A549 (cell line): ENCODE data around the gene DAPL1. TPM values are rescaled to one million over a fixed set of nuclear protein-coding genes. Genes with fewer than 3 reads are reported as not detected.

Experiments
- ATAC-seq, 2 experiments: fragments of 200-7000 bp in 1 of 2; fragments of >200 bp in 1 of 2; cut with Nextera tagmentation in 1 of 2; cut with Tn5 transposase in 1 of 2; 3 replicates each; pipeline versions ENCODE4 v1.8.0 to v1.9.1; 2018 to 2020; ENCODE audit warnings: mild to moderate bottlenecking in 1 of 2, moderate library complexity in 1 of 2
- CTCF ChIA-PET: fragments of 300-600 bp; sonication (Branson Sonifier 250); formaldehyde crosslinking; extraction: SDS; loops from one replicate; lab custom pipeline; 2021; ENCODE audit warnings: antibody characterized with exemption, inconsistent platforms; lab: Yijun Ruan, JAX
- POLR2A ChIA-PET: fragments of 350-600 bp; formaldehyde crosslinking; extraction: SDS; loops from one replicate; lab custom pipeline; 2021; ENCODE audit warnings: antibody characterized with exemption, inconsistent platforms; lab: Yijun Ruan, JAX
- DNase-seq, 2 experiments: peaks; one replicate each; pipeline versions ENCODE4 v3.0.0 to v3.0.0-alpha.2; 2011 to 2016; ENCODE audit warnings: low read depth in 1 of 2, low spot score in 1 of 2
- FAIRE-seq: peaks from 2 replicates; lab custom pipeline; 2011; peaks lifted over from hg19 to GRCh38; lab: Jason Lieb, UNC
- H3K27ac ChIP-seq, 2 experiments: fragments of >200 bp; sonication (Bioruptor Twin); formaldehyde crosslinking; 3 replicates each; pipeline ENCODE4 v1.5.1; 2016 to 2017
- H3K4me1 ChIP-seq: fragments of >200 bp; sonication (Bioruptor Twin); formaldehyde crosslinking; 3 replicates; pipeline ENCODE4 v1.6.1; 2016
- H3K4me2 ChIP-seq: fragments of >200 bp; sonication (Bioruptor Twin); formaldehyde crosslinking; 3 replicates; pipeline ENCODE4 v1.6.1; 2016
- H3K4me3 ChIP-seq: fragments of >200 bp; sonication (Bioruptor Twin); formaldehyde crosslinking; 3 replicates; pipeline ENCODE4 v1.5.1; 2016
- H3K9me3 ChIP-seq: fragments of >200 bp; sonication (Bioruptor Twin); formaldehyde crosslinking; 3 replicates; pipeline ENCODE4 v1.6.1; 2016
- CBX2 ChIP-seq: fragments of 200-600 bp; sonication (generic); IDR thresholded peaks from 2 replicates; pipeline ENCODE4 v1.6.1; 2016; ENCODE audit warnings: low read depth, mild to moderate bottlenecking, borderline replicate concordance
- CHD4 ChIP-seq: fragments of 200-600 bp; sonication (generic); IDR thresholded peaks from 2 replicates; pipeline ENCODE4 v1.6.1; 2016; ENCODE audit warnings: antibody characterized with exemption, mild to moderate bottlenecking, borderline replicate concordance
- E2F6 ChIP-seq: IDR thresholded peaks from 2 replicates; pipeline ENCODE4 v1.6.1; 2012; ENCODE audit warnings: low read depth, borderline replicate concordance
- EHMT2 ChIP-seq: fragments of 200-600 bp; sonication (generic); IDR thresholded peaks from 2 replicates; pipeline ENCODE4 v1.6.1; 2016; ENCODE audit warnings: antibody characterized with exemption, low read depth, mild to moderate bottlenecking, moderate library complexity
- ELK1 ChIP-seq: fragments of 150-350 bp; IDR thresholded peaks from 2 replicates; pipeline ENCODE4 v1.6.1; 2014; ENCODE audit warnings: low read depth, mild to moderate bottlenecking, low read length
- ESRRA ChIP-seq: fragments of 150-350 bp; IDR thresholded peaks from 2 replicates; pipeline ENCODE4 v1.6.1; 2014; ENCODE audit warnings: mild to moderate bottlenecking, low read length, borderline replicate concordance
- HDAC2 ChIP-seq: fragments of 200-600 bp; sonication (generic); IDR thresholded peaks from 2 replicates; pipeline ENCODE4 v1.6.1; 2016
- HES2 ChIP-seq: fragments of >200 bp; sonication (Bioruptor Twin); formaldehyde crosslinking; IDR thresholded peaks from 2 replicates; pipeline ENCODE4 v1.6.1; 2016
- HMGXB4 ChIP-seq: fragments of 250-450 bp; sonication (Bioruptor Pico); IDR thresholded peaks from 2 replicates; pipeline ENCODE4 v1.5.0; 2021; ENCODE audit warnings: mild to moderate bottlenecking, moderate library complexity, borderline replicate concordance
- JUNB ChIP-seq: fragments of >200 bp; sonication (Bioruptor Twin); formaldehyde crosslinking; IDR thresholded peaks from 2 replicates; pipeline ENCODE4 v1.6.1; 2016
- KDM5A ChIP-seq: fragments of 200-600 bp; sonication (generic); IDR thresholded peaks from 2 replicates; pipeline ENCODE4 v1.6.1; 2016; ENCODE audit warnings: antibody characterized with exemption, mild to moderate bottlenecking
- NPAS2 ChIP-seq: fragments of 250-450 bp; sonication (Bioruptor Pico); IDR thresholded peaks from 2 replicates; pipeline ENCODE4 v1.8.0; 2022; ENCODE audit warnings: mild to moderate bottlenecking, moderate library complexity, borderline replicate concordance
- PHF8 ChIP-seq: fragments of 200-600 bp; sonication (generic); IDR thresholded peaks from 2 replicates; pipeline ENCODE4 v1.6.1; 2016; ENCODE audit warnings: low read depth, mild to moderate bottlenecking, antibody characterized with exemption, moderate library complexity, borderline replicate concordance
- POLR2AphosphoS2 ChIP-seq: conservative IDR thresholded peaks from 2 replicates; pipeline ENCODE4 v1.6.1; 2012; ENCODE audit warnings: low read length, improper control_type of control experiment, inconsistent platforms
- RCOR1 ChIP-seq: fragments of 150-350 bp; IDR thresholded peaks from 2 replicates; pipeline ENCODE4 v1.6.1; 2014; ENCODE audit warnings: antibody characterized with exemption, low read length, low read depth
- REST ChIP-seq: fragments of 200-600 bp; sonication (generic); IDR thresholded peaks from 2 replicates; pipeline ENCODE4 v1.6.1; 2016; ENCODE audit warnings: antibody characterized with exemption, mild to moderate bottlenecking, moderate library complexity
- RNF2 ChIP-seq: fragments of 200-600 bp; sonication (generic); IDR thresholded peaks from 2 replicates; pipeline ENCODE4 v1.6.1; 2016; ENCODE audit warnings: low read depth, mild to moderate bottlenecking, antibody characterized with exemption, moderate library complexity, borderline replicate concordance
- SREBF2 ChIP-seq: fragments of 450-650 bp; IDR thresholded peaks from 2 replicates; pipeline ENCODE4 v1.6.1; 2014; ENCODE audit warnings: mild to moderate bottlenecking, moderate library complexity
- TP53 ChIP-seq: fragments of 250-450 bp; sonication (Bioruptor Pico); IDR thresholded peaks from 2 replicates; pipeline ENCODE4 v1.5.0; 2021; ENCODE audit warnings: mild to moderate bottlenecking, moderate library complexity
- ZC3H11A ChIP-seq: fragments of 450-650 bp; IDR thresholded peaks from 2 replicates; pipeline ENCODE4 v1.6.1; 2014; ENCODE audit warnings: antibody characterized with exemption, mild to moderate bottlenecking
- ZFP36 ChIP-seq: fragments of 450-650 bp; IDR thresholded peaks from 2 replicates; pipeline ENCODE4 v1.6.1; 2014; ENCODE audit warnings: borderline replicate concordance; ENCODE audit not compliant: partially characterized antibody
- polyA plus RNA-seq, 4 experiments: library from polyadenylated mRNA; depleted of rRNA in 3 of 4; stranded (reverse); fragments of >200 nt; fragmentation: RNase III in 1 of 4; extraction: RNeasy Plus Mini Kit Qiagen cat#74134 plus additional on column Dnase treatment in 1 of 4; gene quantifications; 2 replicates in 3 of 4; 3 replicates in 1 of 4; pipeline ENCODE4 v1.2.3, GENCODE V29; 2011 to 2017

Gene DAPL1
- polyA plus RNA-seq, 2 of the 4 experiments (the other 2 are of a cell fraction), result not detected

- TF ChIP-seq REST (no peak), KDM5A (no peak)
Measured at GRCh38 chr2:158841850-158842249, 46.7 kb downstream of the DAPL1 start (continued).

- DNase-seq (no peak), ATAC-seq (no peak), FAIRE-seq (no peak)
- 0 out of 3 replicates have a peak, but pooled peaks cover 3% of the 10 kb centered on the region for H3K4me1 ChIP-seq
- H3K9me3 ChIP-seq, result no peaks in the 10 kb centered on the region
- no peak overlapping the region for H3K4me2 ChIP-seq
- no peak overlapping the region for H3K4me3 ChIP-seq
- H3K27ac ChIP-seq, result no peak overlapping the region
- ChIA-PET CTCF (interaction anchor here (0.8 kb wide), 1 partner anchor 14 kb away, joined by 3 read pairs; no protein-coding TSS in a partner anchor), POLR2A (no interaction called here)
- TF ChIP-seq CBX2 (no peak), POLR2AphosphoS2 (no peak), ESRRA (no peak), HDAC2 (no peak), HES2 (no peak), ELK1 (no peak), SREBF2 (no peak), HMGXB4 (CRISPR knock-in tag) (no peak), NPAS2 (CRISPR knock-in tag) (no peak), RCOR1 (no peak), RNF2 (no peak), ZC3H11A (no peak), E2F6 (no peak), JUNB (no peak), REST (no peak), CHD4 (no peak), PHF8 (no peak), EHMT2 (no peak), TP53 (no peak), ZFP36 (no peak)
Measured at GRCh38 chr2:158845444-158845843, 50.3 kb downstream of the DAPL1 start.
